ENCODE data around the gene CCDC112. TPM values are rescaled to one million over a fixed set of nuclear protein-coding genes. Genes with fewer than 3 reads are reported as not detected.

Gene CCDC112
- polyA plus RNA-seq, 1 donor (not counting 4 experiments of a cell fraction or from before 2014, with no cell fraction given): 4.0 TPM

DNA sequence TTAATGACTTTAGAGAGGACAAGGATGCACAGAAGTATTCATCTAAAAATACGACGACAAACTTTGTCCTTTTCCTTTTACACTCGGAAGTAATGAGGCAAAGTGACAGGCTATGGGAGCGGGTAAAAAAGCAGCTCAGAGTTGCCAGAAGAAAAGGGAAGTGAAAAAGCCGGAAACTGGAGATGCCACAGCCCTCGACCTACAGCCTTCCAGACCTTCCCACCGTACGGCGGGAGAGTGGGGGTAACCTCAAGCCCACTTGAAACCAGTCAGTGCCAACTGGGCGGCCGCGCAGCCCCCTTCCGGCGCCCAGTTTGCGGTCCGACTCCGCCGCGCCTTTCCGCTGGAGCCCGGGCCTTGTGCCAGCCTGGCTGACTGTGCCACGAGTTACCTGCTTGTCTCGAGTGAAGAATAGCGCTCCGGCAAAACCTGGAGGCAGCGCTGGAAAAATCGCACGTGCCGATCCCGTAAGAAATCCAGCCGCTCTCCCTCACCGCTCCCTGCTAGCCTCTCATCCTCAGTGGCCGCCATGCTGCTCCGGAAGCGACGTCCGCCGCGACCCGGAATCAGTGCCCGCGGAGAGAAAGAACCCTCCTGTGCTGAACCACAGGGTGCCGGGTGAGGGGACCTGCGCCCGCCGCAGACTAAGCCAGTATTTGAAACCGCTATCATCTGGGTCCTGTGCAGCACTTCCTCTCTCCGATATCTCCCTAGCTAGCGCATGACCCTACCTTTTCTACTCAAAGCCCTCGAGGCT lies 34.0 kb downstream of the CCDC112 start, which contains the start of gene PGGT1B:
Gene PGGT1B, minus strand, starts transcription at position 557 of the 757 bp plus-strand sequence. Its CDS starts 26 bp downstream, at position 531.
- DNase-seq (ENCODE audit: low read depth, low spot score) (no peak), FAIRE-seq (no peak)
- TF ChIP-seq, protein P1, sequence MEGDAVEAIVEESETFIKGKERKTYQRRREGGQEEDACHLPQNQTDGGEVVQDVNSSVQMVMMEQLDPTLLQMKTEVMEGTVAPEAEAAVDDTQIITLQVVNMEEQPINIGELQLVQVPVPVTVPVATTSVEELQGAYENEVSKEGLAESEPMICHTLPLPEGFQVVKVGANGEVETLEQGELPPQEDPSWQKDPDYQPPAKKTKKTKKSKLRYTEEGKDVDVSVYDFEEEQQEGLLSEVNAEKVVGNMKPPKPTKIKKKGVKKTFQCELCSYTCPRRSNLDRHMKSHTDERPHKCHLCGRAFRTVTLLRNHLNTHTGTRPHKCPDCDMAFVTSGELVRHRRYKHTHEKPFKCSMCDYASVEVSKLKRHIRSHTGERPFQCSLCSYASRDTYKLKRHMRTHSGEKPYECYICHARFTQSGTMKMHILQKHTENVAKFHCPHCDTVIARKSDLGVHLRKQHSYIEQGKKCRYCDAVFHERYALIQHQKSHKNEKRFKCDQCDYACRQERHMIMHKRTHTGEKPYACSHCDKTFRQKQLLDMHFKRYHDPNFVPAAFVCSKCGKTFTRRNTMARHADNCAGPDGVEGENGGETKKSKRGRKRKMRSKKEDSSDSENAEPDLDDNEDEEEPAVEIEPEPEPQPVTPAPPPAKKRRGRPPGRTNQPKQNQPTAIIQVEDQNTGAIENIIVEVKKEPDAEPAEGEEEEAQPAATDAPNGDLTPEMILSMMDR (optimal IDR thresholded peaks at IDR 0.05 in 1 of 3, IDR thresholded peaks at IDR 0.05 in 1 of 3, conservative IDR thresholded peaks at IDR 0.05 in 1 of 3; ENCODE audit: extremely low read depth in 1 of 3, insufficient read depth in 2 of 3, low read length in 3 of 3): no peak
- no peak for TF ChIP-seq EZH2 (IDR thresholded peaks at IDR 0.05; ENCODE audit: low read length)
- Histone ChIP-seq H3K4me3 (ENCODE audit: control insufficient read depth in 2 of 3, extremely low read depth in 1 of 3, insufficient read depth in 2 of 3, low read depth in 1 of 3, low read length in 3 of 3) (peak within 1 kb of the TSS; percentile 81 to 87 (median 83)), H2AFZ (ENCODE audit: control insufficient read depth, low read length) (peak within 1 kb of the TSS; percentile 98), H3K4me1 (ENCODE audit: control insufficient read depth, extremely low read depth, insufficient read depth, low read length) (peaks cover 23% of the 10 kb centered on the region), H3K9ac (ENCODE audit: control insufficient read depth, extremely low read depth, insufficient read depth, low read length) (peak within 1 kb of the TSS; percentile 94), H3K27me3 (ENCODE audit: control insufficient read depth, extremely low read depth, insufficient read depth, low read length) (no peaks in the 10 kb centered on the region), H3K27ac (ENCODE audit: control insufficient read depth, insufficient read depth, low read length) (peak within 1 kb of the TSS; percentile 90), H3K9me3 (ENCODE audit: control insufficient read depth, low read depth, low read length) (no peaks in the 10 kb centered on the region), H3K9me1 (ENCODE audit: control insufficient read depth, extremely low read depth, insufficient read depth, low read length) (no peaks in the 10 kb centered on the region), H3K36me3 (ENCODE audit: control insufficient read depth in 2 of 2, extremely low read depth in 1 of 2, insufficient read depth in 2 of 2, low read length in 2 of 2) (no peaks in the 10 kb centered on the region), H4K20me1 (ENCODE audit: control insufficient read depth, extremely low read depth, insufficient read depth, low read length) (no peaks in the 10 kb centered on the region), H3K4me2 (ENCODE audit: control insufficient read depth, extremely low read depth, insufficient read depth, low read depth, low read length) (peak within 1 kb of the TSS; percentile 89), H3K79me2 (ENCODE audit: control insufficient read depth, insufficient read depth, low read length) (peaks cover 52% of the 10 kb centered on the region)
- dilution Hi-C loops (cut with MboI; ENCODE audit: extremely low pct_ligation_motif_present, low sequenced_read_pairs): no loop called here

- Histone ChIP-seq H3K4me1 (ENCODE audit: control insufficient read depth, extremely low read depth, insufficient read depth, low read length) (peaks cover 20% of the 10 kb centered on the region), H3K4me2 (ENCODE audit: control insufficient read depth, extremely low read depth, insufficient read depth, low read depth, low read length) (peak overlapping the region; percentile 89), H4K20me1 (ENCODE audit: control insufficient read depth, extremely low read depth, insufficient read depth, low read length) (no peaks in the 10 kb centered on the region), H3K9me3 (ENCODE audit: control insufficient read depth, low read depth, low read length) (no peaks in the 10 kb centered on the region), H3K36me3 (ENCODE audit: control insufficient read depth in 2 of 2, extremely low read depth in 1 of 2, insufficient read depth in 2 of 2, low read length in 2 of 2) (no peaks in the 10 kb centered on the region), H3K9me1 (ENCODE audit: control insufficient read depth, extremely low read depth, insufficient read depth, low read length) (no peaks in the 10 kb centered on the region), H3K27ac (ENCODE audit: control insufficient read depth, insufficient read depth, low read length) (peak overlapping the region; percentile 90), H3K4me3 (ENCODE audit: control insufficient read depth in 2 of 3, extremely low read depth in 1 of 3, insufficient read depth in 2 of 3, low read depth in 1 of 3, low read length in 3 of 3) (peak overlapping the region; percentile 81 to 87 (median 83)), H3K9ac (ENCODE audit: control insufficient read depth, extremely low read depth, insufficient read depth, low read length) (peak overlapping the region; percentile 94), H3K27me3 (ENCODE audit: control insufficient read depth, extremely low read depth, insufficient read depth, low read length) (no peaks in the 10 kb centered on the region), H3K79me2 (ENCODE audit: control insufficient read depth, insufficient read depth, low read length) (peaks cover 56% of the 10 kb centered on the region), H2AFZ (ENCODE audit: control insufficient read depth, low read length) (peak overlapping the region; percentile 98)
- TF ChIP-seq, protein P1 (optimal IDR thresholded peaks at IDR 0.05 in 1 of 3, IDR thresholded peaks at IDR 0.05 in 1 of 3, conservative IDR thresholded peaks at IDR 0.05 in 1 of 3; ENCODE audit: extremely low read depth in 1 of 3, insufficient read depth in 2 of 3, low read length in 3 of 3): no peak
- no peak for TF ChIP-seq EZH2 (IDR thresholded peaks at IDR 0.05; ENCODE audit: low read length)
- DNase-seq (ENCODE audit: low read depth, low spot score) (no peak), FAIRE-seq (no peak)
- dilution Hi-C loops (cut with MboI; ENCODE audit: extremely low pct_ligation_motif_present, low sequenced_read_pairs): no loop called here
Measured at GRCh38 chr5:115262011-115262320, 34.5 kb downstream of the CCDC112 start.

Data from keratinocyte (primary cell).